Stomach (tissue), 4 donors: ENCODE results near the gene DNAJB8.

Source experiments
- CTCF ChIP-seq, 7 experiments: fragments of 450-650 bp in 4 of 7; fragments of 200-600 bp in 3 of 7; sonication (generic) in 3 of 7; IDR thresholded peaks; one replicate each; pipeline ENCODE4 v1.5.1; 2016 to 2019; ENCODE audit warnings: antibody characterized with exemption in 7 of 7, control low read depth in 2 of 7, mild to moderate bottlenecking in 1 of 7
- POLR2A ChIP-seq, 4 donors: fragments of 450-650 bp; IDR thresholded peaks; one replicate each; pipeline ENCODE4 v1.6.1; 2016; ENCODE audit warnings: antibody characterized with exemption in 4 of 4, control low read depth in 2 of 4, mild to moderate bottlenecking in 1 of 4, moderate library complexity in 1 of 4

- no peak for TF ChIP-seq CTCF (IDR thresholded peaks at IDR 0.05)
- TF ChIP-seq POLR2A (IDR thresholded peaks at IDR 0.05) = no peak
Measured at GRCh38 chr3:128425846-128426127, 40.9 kb downstream of the DNAJB8 start.
